Measurements from ENCODE around the gene BRMS1.

- TF ChIP-seq CTCF (IDR thresholded peaks at IDR 0.05) (no peak), ZFX (IDR thresholded peaks at IDR 0.05; ENCODE audit: borderline replicate concordance) (no peak)
Measured at GRCh38 chr11:66311470-66311964, 33.4 kb downstream of the BRMS1 start.
